GM19372 (cell line): Measurements from ENCODE around the gene ARMC6.
"Not testable (repeated sequence)": the region's sequence is repeated elsewhere in the genome, so short reads cannot be mapped to it uniquely, and the experiment has no call there.

Source experiments
- ATAC-seq: cut with Tn5 transposase; IDR thresholded peaks from one replicate; pipeline ENCODE4 v1.9.1; 2021; ENCODE audit warnings: mild to moderate bottlenecking, low read depth, moderate library complexity; ENCODE audit not compliant: unreplicated experiment

Gene ARMC6

GRCh38 chr19:19103167-19103566 lies 69.8 kb downstream of the ARMC6 start:
- ATAC-seq = no peak

- no peak for ATAC-seq
Observed at GRCh38 chr19:19105365-19106055, 72.1 kb downstream of the ARMC6 start.

GRCh38 chr19:19106056-19106551 lies 72.7 kb downstream of the ARMC6 start:
- ATAC-seq = no peak

GRCh38 chr19:19106938-19107337 lies 73.5 kb downstream of the ARMC6 start:
- not testable (repeated sequence) for ATAC-seq

- no peak for ATAC-seq
Observed at GRCh38 chr19:19107654-19108053, 74.3 kb downstream of the ARMC6 start.
